Esophagus squamous epithelium (tissue), 5 donors: ENCODE measurements around the gene LRP2. TPM values are rescaled to one million over a fixed set of nuclear protein-coding genes. Genes with fewer than 3 reads are reported as not detected.
A peak's percentile ranks its signal among the peaks of the same experiment; 100 is the strongest.
"Not testable (repeated sequence)": the region's sequence is repeated elsewhere in the genome, so short reads cannot be mapped to it uniquely, and the experiment has no call there.

Source experiments
- DNase-seq: peaks from one replicate; lab custom pipeline; 2025; lab: John Stamatoyannopoulos, UW
- H3K27ac ChIP-seq, 4 donors: fragments of 200-600 bp; sonication (generic); one replicate each; pipeline ENCODE4 v1.5.1; 2016 to 2019; ENCODE audit warnings: mild to moderate bottlenecking in 1 of 4
- H3K27me3 ChIP-seq, 4 donors: fragments of 200-600 bp; sonication (generic); 1 replicate in 3 of 4; 2 replicates in 1 of 4; pipeline versions ENCODE4 v1.5.1 to v1.6.0; 2017 to 2021; ENCODE audit warnings: antibody characterized with exemption in 1 of 4
- H3K36me3 ChIP-seq, 3 donors: fragments of 200-600 bp; sonication (generic); one replicate each; pipeline ENCODE4 v1.5.1; 2016 to 2019
- H3K4me1 ChIP-seq, 3 donors: fragments of 200-600 bp; sonication (generic); one replicate each; pipeline ENCODE4 v1.5.1; 2017 to 2019
- H3K4me3 ChIP-seq, 4 donors: fragments of 200-600 bp; sonication (generic); 1 replicate in 3 of 4; 2 replicates in 1 of 4; pipeline ENCODE4 v1.5.1; 2016 to 2019; ENCODE audit warnings: mild to moderate bottlenecking in 2 of 4, moderate library complexity in 1 of 4
- H3K9me3 ChIP-seq, 3 donors: fragments of 200-600 bp; sonication (generic); one replicate each; pipeline ENCODE4 v1.5.1; 2016 to 2019
- POLR2A ChIP-seq, 4 donors: fragments of 450-650 bp; IDR thresholded peaks; one replicate each; pipeline ENCODE4 v1.6.1; 2017; ENCODE audit warnings: antibody characterized with exemption in 4 of 4, mild to moderate bottlenecking in 4 of 4, moderate library complexity in 3 of 4
- WGBS, 2 donors: methylation state at CpG; one replicate each; pipeline ENCODE4 v1.1.5; 2018; 5-methylcytosine and 5-hydroxymethylcytosine counted together
- intact Hi-C: fragments of 100-400 bp; cut with DNase I; formaldehyde crosslinking; loops from one replicate; pipeline ENCODE4 v1.15.0; 2022
- total RNA-seq, 4 donors: library from RNA; depleted of rRNA; stranded (reverse); fragments of >200 nt; gene quantifications; one replicate each; pipeline ENCODE4 v1.1.0, GENCODE V29; 2016
- TF ChIP-seq, protein P1 (sequence below), 6 experiments: fragments of 450-650 bp in 4 of 6; fragments of 200-600 bp in 2 of 6; sonication (generic) in 2 of 6; IDR thresholded peaks; one replicate each; pipeline ENCODE4 v1.5.1; 2016 to 2019; ENCODE audit warnings: antibody characterized with exemption in 6 of 6, mild to moderate bottlenecking in 4 of 6, moderate library complexity in 4 of 6
- donor health status: DM: yes; HTN: yes; CAD: no.

Gene LRP2
- total RNA-seq, 4 donors from 2014 or later: under 0.01 to 0.04 TPM; not detected in 2

DNA sequence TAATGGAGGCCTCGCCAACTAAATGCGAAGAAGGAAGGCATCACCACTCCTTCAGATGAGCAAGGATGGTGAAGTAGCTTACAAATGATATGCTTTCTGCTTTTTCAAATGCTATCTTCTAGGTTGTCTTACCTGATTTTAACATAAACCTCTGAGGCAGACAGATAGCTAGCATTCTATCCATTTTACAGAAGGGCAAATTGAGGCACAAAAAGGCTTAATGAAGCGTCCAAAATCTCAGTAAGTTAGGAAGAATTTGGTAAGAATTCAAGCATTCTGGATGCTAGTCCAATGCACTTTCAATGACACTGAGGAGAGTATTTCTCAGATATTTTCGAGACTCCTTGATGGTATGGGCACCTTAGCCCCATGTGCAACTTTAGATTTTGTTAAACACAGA is 81.8 kb downstream of the LRP2 start:
- H3K9me3 ChIP-seq: no peaks in the 10 kb centered on the region
- no peaks in the 10 kb centered on the region for H3K36me3 ChIP-seq
- no peaks in the 10 kb centered on the region for H3K4me1 ChIP-seq
- H3K27ac ChIP-seq: no peak overlapping the region
- TF ChIP-seq, protein P1, sequence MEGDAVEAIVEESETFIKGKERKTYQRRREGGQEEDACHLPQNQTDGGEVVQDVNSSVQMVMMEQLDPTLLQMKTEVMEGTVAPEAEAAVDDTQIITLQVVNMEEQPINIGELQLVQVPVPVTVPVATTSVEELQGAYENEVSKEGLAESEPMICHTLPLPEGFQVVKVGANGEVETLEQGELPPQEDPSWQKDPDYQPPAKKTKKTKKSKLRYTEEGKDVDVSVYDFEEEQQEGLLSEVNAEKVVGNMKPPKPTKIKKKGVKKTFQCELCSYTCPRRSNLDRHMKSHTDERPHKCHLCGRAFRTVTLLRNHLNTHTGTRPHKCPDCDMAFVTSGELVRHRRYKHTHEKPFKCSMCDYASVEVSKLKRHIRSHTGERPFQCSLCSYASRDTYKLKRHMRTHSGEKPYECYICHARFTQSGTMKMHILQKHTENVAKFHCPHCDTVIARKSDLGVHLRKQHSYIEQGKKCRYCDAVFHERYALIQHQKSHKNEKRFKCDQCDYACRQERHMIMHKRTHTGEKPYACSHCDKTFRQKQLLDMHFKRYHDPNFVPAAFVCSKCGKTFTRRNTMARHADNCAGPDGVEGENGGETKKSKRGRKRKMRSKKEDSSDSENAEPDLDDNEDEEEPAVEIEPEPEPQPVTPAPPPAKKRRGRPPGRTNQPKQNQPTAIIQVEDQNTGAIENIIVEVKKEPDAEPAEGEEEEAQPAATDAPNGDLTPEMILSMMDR (IDR thresholded peaks at IDR 0.05): no peak
- no peak for TF ChIP-seq POLR2A (IDR thresholded peaks at IDR 0.05)
- DNase-seq: no peak
- intact Hi-C loops: no loop called here
- no peaks in the 10 kb centered on the region for H3K27me3 ChIP-seq
- H3K4me3 ChIP-seq: no peak overlapping the region
- 67 to 83% methylated on average over 4 of the region's 4 CpGs for WGBS, 2 donors

GRCh38 chr2:169275696-169276444 is 86.5 kb downstream of the LRP2 start:
- H3K9me3 ChIP-seq: no peaks in the 10 kb centered on the region
- no peak for DNase-seq
- TF ChIP-seq, protein P1 (IDR thresholded peaks at IDR 0.05): peak in 1 of 6 experiments; percentile 29
- TF ChIP-seq POLR2A (IDR thresholded peaks at IDR 0.05): no peak
- H3K27ac ChIP-seq: no peak overlapping the region
- no peak overlapping the region for H3K4me3 ChIP-seq
- intact Hi-C loops: no loop called here
- H3K36me3 ChIP-seq: no peaks in the 10 kb centered on the region
- WGBS, 2 donors: 49 to 50% methylated on average over 7 of the region's 7 CpGs
- no peaks in the 10 kb centered on the region for H3K27me3 ChIP-seq
- no peaks in the 10 kb centered on the region for H3K4me1 ChIP-seq

DNA sequence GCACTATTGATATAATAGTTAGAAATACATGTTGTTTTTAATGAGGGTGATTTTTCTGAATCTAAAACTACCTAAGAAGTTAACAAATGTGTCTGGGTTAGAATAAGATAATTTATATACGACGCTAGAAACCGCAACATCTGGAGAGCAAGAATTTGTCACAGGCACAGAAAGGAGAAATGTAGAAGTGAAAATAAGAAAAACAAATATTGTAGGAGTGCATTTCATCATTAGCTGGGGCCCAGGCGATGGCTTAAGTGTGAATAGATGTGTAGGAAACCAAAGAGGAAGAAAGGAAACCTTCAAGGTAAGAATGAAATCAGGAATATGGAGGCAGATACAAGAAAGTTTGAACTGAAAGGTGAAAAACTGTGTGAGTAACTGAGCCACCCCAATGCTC is 90.3 kb downstream of the LRP2 start:
- no peaks in the 10 kb centered on the region for H3K9me3 ChIP-seq
- no peaks in the 10 kb centered on the region for H3K27me3 ChIP-seq
- WGBS, 2 donors: 65 to 66% methylated on average over 4 of the region's 4 CpGs
- H3K4me1 ChIP-seq: no peaks in the 10 kb centered on the region
- intact Hi-C loops: no loop called here
- no peaks in the 10 kb centered on the region for H3K36me3 ChIP-seq
- no peak for DNase-seq
- TF ChIP-seq, protein P1 (IDR thresholded peaks at IDR 0.05): no peak
- no peak for TF ChIP-seq POLR2A (IDR thresholded peaks at IDR 0.05)
- no peak overlapping the region for H3K4me3 ChIP-seq
- no peak overlapping the region for H3K27ac ChIP-seq

DNA sequence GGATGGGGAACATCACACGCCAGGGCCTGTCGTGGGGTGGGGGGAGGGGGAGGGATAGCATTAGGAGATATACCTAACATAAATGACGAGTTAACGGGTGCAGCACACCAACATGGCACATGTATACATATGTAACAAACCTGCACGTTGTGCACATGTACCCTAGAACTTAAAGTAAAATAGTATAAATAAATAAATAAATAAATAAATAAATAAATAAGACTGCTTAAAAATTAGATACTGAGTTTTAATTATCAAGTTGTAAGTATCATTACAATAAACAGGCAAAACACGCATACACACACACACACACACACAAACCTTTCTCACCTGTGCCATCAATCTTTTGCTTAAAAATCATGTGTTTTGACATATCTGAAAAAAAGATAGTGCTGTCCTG is 91.8 kb downstream of the LRP2 start:
- intact Hi-C loops, H3K9me3 ChIP-seq, H3K27ac ChIP-seq, H3K36me3 ChIP-seq, H3K4me3 ChIP-seq, H3K27me3 ChIP-seq, DNase-seq, H3K4me1 ChIP-seq: not testable (repeated sequence)
- WGBS, 2 donors: 88 to 97% methylated on average over 4 to 6 of the region's 6 CpGs

DNA sequence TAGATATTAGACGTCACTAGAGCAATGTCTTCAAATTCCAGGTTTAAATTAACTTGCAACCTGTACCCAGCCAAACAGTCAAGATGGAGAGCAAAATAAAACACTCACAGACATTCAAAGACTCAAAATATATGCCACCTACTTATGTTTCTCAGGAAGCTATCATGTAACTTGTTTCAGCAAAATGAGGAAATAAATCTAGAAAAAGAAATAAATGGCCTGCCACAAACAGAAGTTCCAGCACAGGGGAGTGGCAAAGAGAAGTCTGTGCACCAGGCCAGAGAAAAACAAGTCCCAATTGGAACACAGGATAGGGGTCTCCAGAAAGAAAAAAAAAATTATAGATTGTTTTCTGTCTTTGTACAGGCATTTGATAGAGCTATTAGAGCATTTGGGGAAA is 96.7 kb downstream of the LRP2 start:
- no peak overlapping the region for H3K27ac ChIP-seq
- no peak overlapping the region for H3K4me3 ChIP-seq
- no peaks in the 10 kb centered on the region for H3K36me3 ChIP-seq
- WGBS, 2 donors: 71% methylated on average over 1 of the region's 1 CpG
- intact Hi-C loops: no loop called here
- TF ChIP-seq, protein P1 (IDR thresholded peaks at IDR 0.05): no peak
- TF ChIP-seq POLR2A (IDR thresholded peaks at IDR 0.05): no peak
- no peaks in the 10 kb centered on the region for H3K27me3 ChIP-seq
- no peaks in the 10 kb centered on the region for H3K4me1 ChIP-seq
- DNase-seq: no peak
- H3K9me3 ChIP-seq: no peaks in the 10 kb centered on the region
